Endothelial cell of umbilical vein (primary cell): ENCODE results near the gene FOXI2. TPM values are rescaled to one million over a fixed set of nuclear protein-coding genes. Genes with fewer than 3 reads are reported as not detected.

ENCODE experiments used
- BruUV-seq: library from RNA; stranded (reverse); fragments of 400-500 nt; replicated peaks from 2 replicates; lab custom pipeline; 2021; lab: Mats Ljungman, UMichigan
- CTCF ChIA-PET: fragments of 300-600, 350-600 bp; sonication (Branson Sonifier 250); formaldehyde crosslinking; loops from one replicate; lab custom pipeline; 2021; ENCODE audit warnings: antibody characterized with exemption, inconsistent platforms; lab: Charles Lee
- POLR2A ChIA-PET: fragments of 300-600, 350-600 bp; sonication (Branson Sonifier 250); formaldehyde crosslinking; loops from one replicate; lab custom pipeline; 2021; ENCODE audit warnings: antibody characterized with exemption, inconsistent platforms; lab: Charles Lee
- DNase-seq: peaks from one replicate; pipeline ENCODE4 v3.0.0-alpha.2; 2011; ENCODE audit warnings: low read depth, low spot score
- FAIRE-seq: peaks from 2 replicates; lab custom pipeline; 2011; peaks lifted over from hg19 to GRCh38; lab: Jason Lieb, UNC
- H2AFZ ChIP-seq: 2 replicates; pipeline ENCODE4 v1.6.0; 2012; ENCODE audit warnings: low read depth, low read length, control low read depth, inconsistent platforms
- H3K27ac ChIP-seq: 2 replicates; pipeline ENCODE4 v1.5.1; 2011; ENCODE audit warnings: low read depth, mild to moderate bottlenecking, control low read depth, low read length, moderate library complexity; ENCODE audit not compliant: insufficient read depth
- H3K27me3 ChIP-seq, 2 experiments: 2 replicates each; pipeline versions ENCODE4 v1.6.0 to v1.6.1; 2011; ENCODE audit warnings: low read length in 2 of 2, mixed read lengths in 1 of 2; ENCODE audit not compliant: control insufficient read depth in 2 of 2, insufficient read depth in 2 of 2
- H3K36me3 ChIP-seq, 2 experiments: 2 replicates in 1 of 2; 3 replicates in 1 of 2; pipeline ENCODE4 v1.5.1; 2011; ENCODE audit warnings: low read length in 2 of 2, mild to moderate bottlenecking in 1 of 2, moderate library complexity in 1 of 2; ENCODE audit not compliant: control insufficient read depth in 2 of 2, insufficient read depth in 2 of 2; ENCODE audit errors: extremely low read depth in 1 of 2
- H3K4me1 ChIP-seq: 3 replicates; pipeline ENCODE4 v1.5.1; 2011; ENCODE audit warnings: mild to moderate bottlenecking, low read length; ENCODE audit not compliant: control insufficient read depth, insufficient read depth; ENCODE audit errors: extremely low read depth
- H3K4me2 ChIP-seq: 2 replicates; pipeline ENCODE4 v1.6.1; 2011; ENCODE audit warnings: low read length, control low read depth, mixed read lengths; ENCODE audit not compliant: insufficient read depth
- H3K4me3 ChIP-seq, 3 experiments: fragments of 200-600 bp in 1 of 3; sonication (generic), shearing (Covaris generic) in 1 of 3; replicated peaks in 1 of 3; 2 replicates each; pipeline ENCODE4 v1.5.1; 2011 to 2016; ENCODE audit warnings: control low read depth in 3 of 3, low read length in 3 of 3, mild to moderate bottlenecking in 2 of 3, inconsistent platforms in 1 of 3, low read depth in 1 of 3, moderate library complexity in 1 of 3; ENCODE audit not compliant: insufficient read depth in 1 of 3
- H3K79me2 ChIP-seq: 2 replicates; pipeline ENCODE4 v1.6.0; 2012; ENCODE audit warnings: low read length, inconsistent platforms; ENCODE audit not compliant: control insufficient read depth, insufficient read depth
- H3K9ac ChIP-seq: replicated peaks from 2 replicates; pipeline ENCODE3; 2011; ENCODE audit warnings: low read length, control low read depth; ENCODE audit not compliant: insufficient read depth; ENCODE audit errors: extremely low read depth
- H3K9me1 ChIP-seq: replicated peaks from 3 replicates; pipeline ENCODE4 v1.6.0; 2011; ENCODE audit warnings: mild to moderate bottlenecking, low read length; ENCODE audit not compliant: control insufficient read depth, insufficient read depth; ENCODE audit errors: extremely low read depth
- H3K9me3 ChIP-seq: replicated peaks from 2 replicates; pipeline ENCODE4 v1.5.1; 2012; ENCODE audit warnings: low read length, inconsistent platforms; ENCODE audit not compliant: control insufficient read depth, insufficient read depth
- H4K20me1 ChIP-seq: replicated peaks from 2 replicates; pipeline ENCODE3; 2011; ENCODE audit warnings: mild to moderate bottlenecking, low read length; ENCODE audit not compliant: control insufficient read depth, insufficient read depth; ENCODE audit errors: extremely low read depth
- EZH2 ChIP-seq: IDR thresholded peaks from 2 replicates; pipeline ENCODE4 v1.6.1; 2012; ENCODE audit warnings: borderline replicate concordance, low read depth, mild to moderate bottlenecking, moderate library complexity, low read length, inconsistent platforms; ENCODE audit not compliant: severe bottlenecking
- FOS ChIP-seq: IDR thresholded peaks from 2 replicates; pipeline ENCODE4 v1.6.1; 2011; ENCODE audit warnings: mild to moderate bottlenecking, low read length, moderate library complexity, borderline replicate concordance; ENCODE audit not compliant: insufficient read depth
- GATA2 ChIP-seq: IDR thresholded peaks from 2 replicates; pipeline ENCODE4 v1.7.0; 2011; ENCODE audit warnings: low read depth, mild to moderate bottlenecking, moderate library complexity, mixed read lengths, low read length; ENCODE audit not compliant: insufficient read length, insufficient read depth
- JUN ChIP-seq: IDR thresholded peaks from 2 replicates; pipeline ENCODE4 v1.6.1; 2011; ENCODE audit warnings: borderline replicate concordance, low read depth; ENCODE audit not compliant: insufficient read length, insufficient read depth
- MYC ChIP-seq: IDR thresholded peaks from one replicate; pipeline ENCODE4 v1.6.1; 2011; ENCODE audit warnings: mild to moderate bottlenecking, low read depth, low read length
- POLR2A ChIP-seq: IDR thresholded peaks from 2 replicates; pipeline ENCODE4 v1.6.1; 2012; ENCODE audit warnings: low read depth, mild to moderate bottlenecking, control low read depth, low read length
- POLR2AphosphoS5 ChIP-seq: IDR thresholded peaks from 2 replicates; pipeline ENCODE4 v1.6.1; 2012; ENCODE audit warnings: low read depth, mild to moderate bottlenecking, control low read depth, low read length, moderate library complexity; ENCODE audit not compliant: insufficient read depth
- dilution Hi-C: fragments of 300-500 bp; cut with MboI; formaldehyde crosslinking; loops from one replicate; pipeline ENCODE4 v1.15.0; 2019; ENCODE audit warnings: low sequenced_read_pairs; ENCODE audit not compliant: extremely low pct_ligation_motif_present
- intact Hi-C: fragments of 100-400 bp; cut with micrococcal nuclease; formaldehyde crosslinking; loops from one replicate; pipeline ENCODE4 v1.10.0; 2022
- polyA plus RNA-seq, 4 experiments: library from polyadenylated mRNA; depleted of rRNA in 3 of 4; stranded (reverse) in 3 of 4; unstranded in 1 of 4; fragments of >200 nt; gene quantifications; 2 replicates each; pipeline versions ENCODE4 v1.2.1 to v1.2.3, GENCODE V29; 2011 to 2012; ENCODE audit warnings: missing spikeins in 1 of 4
- total RNA-seq: library from RNA; stranded (reverse); gene quantifications from 2 replicates; pipeline ENCODE4 v1.2.3, GENCODE V29; 2021
- TF ChIP-seq, protein P1 (sequence below), 2 donors: IDR thresholded peaks; 1 replicate in 1 of 2; 2 replicates in 1 of 2; pipeline ENCODE4 v1.5.1; 2011; ENCODE audit warnings: low read length in 2 of 2, mild to moderate bottlenecking in 2 of 2, moderate library complexity in 2 of 2, control low read depth in 1 of 2, inconsistent platforms in 1 of 2, low read depth in 1 of 2; ENCODE audit not compliant: insufficient read depth in 1 of 2; ENCODE audit errors: extremely low read depth in 1 of 2
- TF ChIP-seq, protein P2 (sequence below): IDR thresholded peaks from 2 replicates; pipeline ENCODE4 v1.6.1; 2011; ENCODE audit not compliant: insufficient read depth, insufficient read length

Gene FOXI2
- total and polyA plus RNA-seq, 2 donors (not counting 3 experiments of a cell fraction or from before 2014, with no cell fraction given), result not detected

DNA sequence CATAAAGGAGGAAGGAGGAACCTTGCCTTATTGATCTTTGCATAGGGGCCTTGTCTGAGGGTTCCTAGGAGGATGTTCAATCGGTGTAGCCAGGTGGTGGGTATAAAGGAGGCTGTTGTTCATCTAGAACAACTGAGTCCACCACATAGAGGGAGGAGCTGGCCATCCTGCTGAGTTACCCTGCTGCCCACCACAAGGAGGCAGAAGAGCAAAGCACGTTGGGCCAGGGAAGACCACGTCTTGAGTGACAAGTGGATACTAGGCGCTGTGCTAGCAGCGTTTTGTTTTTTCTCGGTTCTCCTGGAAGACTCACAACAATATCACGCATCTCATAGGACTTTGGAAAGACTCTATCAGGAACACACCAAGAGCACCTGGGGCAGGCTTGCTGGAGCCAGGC is 20.0 kb downstream of the FOXI2 start:
- POLR2A ChIA-PET, result no interaction called here
- no peak for DNase-seq
- TF ChIP-seq, protein P1, sequence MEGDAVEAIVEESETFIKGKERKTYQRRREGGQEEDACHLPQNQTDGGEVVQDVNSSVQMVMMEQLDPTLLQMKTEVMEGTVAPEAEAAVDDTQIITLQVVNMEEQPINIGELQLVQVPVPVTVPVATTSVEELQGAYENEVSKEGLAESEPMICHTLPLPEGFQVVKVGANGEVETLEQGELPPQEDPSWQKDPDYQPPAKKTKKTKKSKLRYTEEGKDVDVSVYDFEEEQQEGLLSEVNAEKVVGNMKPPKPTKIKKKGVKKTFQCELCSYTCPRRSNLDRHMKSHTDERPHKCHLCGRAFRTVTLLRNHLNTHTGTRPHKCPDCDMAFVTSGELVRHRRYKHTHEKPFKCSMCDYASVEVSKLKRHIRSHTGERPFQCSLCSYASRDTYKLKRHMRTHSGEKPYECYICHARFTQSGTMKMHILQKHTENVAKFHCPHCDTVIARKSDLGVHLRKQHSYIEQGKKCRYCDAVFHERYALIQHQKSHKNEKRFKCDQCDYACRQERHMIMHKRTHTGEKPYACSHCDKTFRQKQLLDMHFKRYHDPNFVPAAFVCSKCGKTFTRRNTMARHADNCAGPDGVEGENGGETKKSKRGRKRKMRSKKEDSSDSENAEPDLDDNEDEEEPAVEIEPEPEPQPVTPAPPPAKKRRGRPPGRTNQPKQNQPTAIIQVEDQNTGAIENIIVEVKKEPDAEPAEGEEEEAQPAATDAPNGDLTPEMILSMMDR (IDR thresholded peaks at IDR 0.05; ENCODE audit: extremely low read depth in 1 of 2, insufficient read depth in 1 of 2, low read depth in 1 of 2, low read length in 2 of 2), result peak in 1 of 2 donors; percentile 32
- no peak for TF ChIP-seq MYC

DNA sequence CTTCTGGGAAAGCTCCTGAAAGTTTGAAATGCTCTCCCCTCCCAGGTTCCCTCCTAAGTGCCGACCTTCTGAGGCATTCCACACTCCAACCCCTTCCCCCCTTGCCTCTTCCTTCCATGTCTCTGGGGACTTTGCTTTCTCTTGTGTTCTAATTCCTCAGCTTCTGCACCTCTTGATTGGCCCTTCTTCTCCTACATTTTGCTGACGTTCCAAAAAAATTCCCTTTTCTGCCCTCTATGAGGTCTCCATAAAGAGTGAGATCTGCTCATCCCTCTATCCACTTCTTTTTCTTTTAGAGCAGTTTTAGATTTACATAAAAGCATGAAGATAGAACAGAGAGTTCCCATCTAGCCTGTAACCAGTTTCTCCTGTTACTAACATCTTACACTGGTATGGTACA is 22.3 kb downstream of the FOXI2 start:
- POLR2A ChIA-PET, result no interaction called here
- no TSS peak for BruUV-seq
- FAIRE-seq (no peak), DNase-seq (no peak)
- no peak for TF ChIP-seq EZH2
- TF ChIP-seq POLR2A, result no peak
- TF ChIP-seq FOS, result no peak
- no peak for TF ChIP-seq GATA2
- TF ChIP-seq, protein P2, sequence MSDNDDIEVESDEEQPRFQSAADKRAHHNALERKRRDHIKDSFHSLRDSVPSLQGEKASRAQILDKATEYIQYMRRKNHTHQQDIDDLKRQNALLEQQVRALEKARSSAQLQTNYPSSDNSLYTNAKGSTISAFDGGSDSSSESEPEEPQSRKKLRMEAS, result no peak
- no peak for TF ChIP-seq POLR2AphosphoS5
- no peak for TF ChIP-seq MYC
- TF ChIP-seq JUN, result no peak
- no peak overlapping the region for H2AFZ ChIP-seq
- no peaks in the 10 kb centered on the region for H3K79me2 ChIP-seq
- no peak overlapping the region for H3K9ac ChIP-seq
- no peak overlapping the region for H3K4me2 ChIP-seq
- CTCF ChIA-PET, result no interaction called here
- intact Hi-C loops, result no loop called here
- no peaks in the 10 kb centered on the region for H3K4me1 ChIP-seq
- H3K9me3 ChIP-seq, result no peaks in the 10 kb centered on the region
- dilution Hi-C loops, result no loop called here
- no peaks in the 10 kb centered on the region for H3K9me1 ChIP-seq
- no peaks in the 10 kb centered on the region for H4K20me1 ChIP-seq
- H3K36me3 ChIP-seq, result no peaks in the 10 kb centered on the region
- H3K4me3 ChIP-seq, result no peak overlapping the region
- H3K27me3 ChIP-seq, result no peaks in the 10 kb centered on the region
- H3K27ac ChIP-seq, result no peak overlapping the region

More for the DNA sequence above, 20.0 kb downstream of the FOXI2 start:
- Histone ChIP-seq H3K36me3 (no peaks in the 10 kb centered on the region), H3K27ac (no peak overlapping the region), H3K4me1 (no peaks in the 10 kb centered on the region), H3K4me3 (no peak overlapping the region), H3K79me2 (no peaks in the 10 kb centered on the region), H3K9me1 (no peaks in the 10 kb centered on the region), H3K9me3 (no peaks in the 10 kb centered on the region), H2AFZ (no peak overlapping the region), H3K27me3 (no peaks in the 10 kb centered on the region), H4K20me1 (no peaks in the 10 kb centered on the region), H3K9ac (no peak overlapping the region), H3K4me2 (no peak overlapping the region)
- BruUV-seq, result no TSS peak
- dilution Hi-C loops (no loop called here), intact Hi-C loops (no loop called here)
- CTCF ChIA-PET, result interaction anchor here (0.8 to 2.8 kb wide), 2 partner anchors 97 to 312 kb away, joined by 4 to 21 read pairs; no protein-coding TSS in a partner anchor
- FAIRE-seq, result no peak
